HS-27A (cell line): ENCODE data around the gene OOSP4A.
"Not testable (repeated sequence)": the region's sequence is repeated elsewhere in the genome, so short reads cannot be mapped to it uniquely, and the experiment has no call there.

Experiments used
- DNase-seq: peaks from one replicate; pipeline ENCODE4 v3.0.0-alpha.2; 2012; ENCODE audit warnings: low read depth, missing footprints

Gene OOSP4A

GRCh38 chr11:59981106-59981770 is 17.4 kb downstream of the OOSP4A start:
- no peak for DNase-seq

DNA sequence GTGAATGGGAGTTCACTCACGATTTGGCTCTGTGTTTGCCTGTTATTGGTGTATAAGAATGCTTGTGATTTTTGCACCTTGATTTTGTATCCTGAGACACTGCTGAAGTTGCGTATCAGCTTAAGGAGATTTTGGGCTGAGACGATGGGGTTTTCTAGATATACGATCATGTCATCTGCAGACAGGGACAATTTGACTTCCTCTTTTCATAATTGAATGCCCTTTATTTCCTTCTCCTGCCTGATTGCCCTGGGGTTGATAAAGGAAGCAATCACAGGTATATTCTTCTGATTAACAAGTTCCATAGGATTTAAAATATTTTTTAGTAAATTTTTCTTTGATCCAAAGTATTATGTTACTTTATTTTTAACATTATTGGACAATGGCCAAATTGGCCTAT is 18.2 kb downstream of the OOSP4A start:
- not testable (repeated sequence) for DNase-seq

DNA sequence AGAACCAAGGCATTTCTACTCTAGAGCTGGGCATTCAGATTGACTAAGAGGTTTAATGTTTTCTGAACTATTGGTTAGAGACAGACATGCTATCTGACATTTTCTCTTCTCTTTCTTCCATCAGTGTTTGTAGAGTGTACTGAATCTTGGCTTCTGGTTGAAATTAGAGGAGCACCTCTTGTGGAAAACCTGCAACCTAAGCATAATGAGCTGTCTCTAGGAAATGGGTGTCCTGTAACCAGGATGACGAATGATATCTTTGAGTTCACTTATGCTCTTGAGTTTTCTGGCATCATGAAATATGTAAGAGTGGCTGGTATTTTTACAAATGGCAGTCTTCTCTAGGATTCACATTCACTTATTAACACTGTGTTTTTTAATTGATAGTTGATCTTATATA is 19.4 kb downstream of the OOSP4A start:
- DNase-seq = no peak

- no peak for DNase-seq
These were observed 20.5 kb downstream of the OOSP4A start for GRCh38 chr11:59984368-59984767.

DNA sequence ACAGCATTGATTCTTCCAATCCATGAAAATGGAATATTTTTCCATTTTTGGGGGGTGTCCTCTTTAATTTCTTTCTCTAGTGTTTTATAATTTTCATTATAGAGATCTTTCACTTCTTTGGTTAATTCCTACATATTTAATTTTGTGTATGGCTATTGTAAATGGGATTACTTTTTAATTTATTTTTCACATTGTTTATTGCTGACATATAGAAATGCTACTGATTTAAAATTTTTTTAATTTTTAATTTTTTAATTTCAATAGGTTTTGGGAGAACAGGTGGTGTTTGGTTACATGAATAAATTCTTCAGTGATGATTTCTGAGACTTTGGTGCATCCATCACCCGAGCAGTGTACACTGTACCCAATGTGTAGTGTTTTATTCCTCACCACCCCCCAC is 26.6 kb downstream of the OOSP4A start:
- DNase-seq = no peak

DNA sequence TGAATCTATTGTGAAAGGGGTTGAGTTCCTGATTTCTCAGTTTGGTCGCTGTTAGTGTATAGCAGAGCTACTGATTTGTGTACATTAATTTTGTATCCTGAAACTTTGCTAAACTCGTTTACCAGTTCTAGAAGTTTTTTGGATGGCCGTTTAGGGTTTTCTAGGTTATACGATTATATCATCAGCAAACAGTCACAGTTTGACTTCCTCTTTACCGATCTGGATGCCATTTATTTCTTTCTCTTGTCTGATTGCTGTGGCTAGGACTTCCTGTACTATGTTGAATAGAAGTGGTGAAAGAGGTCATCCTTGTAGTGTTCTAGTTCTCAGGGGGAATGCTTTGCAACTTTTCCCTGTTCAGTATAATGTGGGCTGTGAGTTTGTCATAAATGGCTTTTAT is 28.6 kb downstream of the OOSP4A start:
- DNase-seq = no peak

GRCh38 chr11:59997800-59998199 is 34.0 kb downstream of the OOSP4A start:
- DNase-seq = no peak

GRCh38 chr11:59999691-60000090 is 35.9 kb downstream of the OOSP4A start:
- DNase-seq = no peak

- DNase-seq = no peak
These were observed 39.9 kb downstream of the OOSP4A start for GRCh38 chr11:60003729-60004128.

DNA sequence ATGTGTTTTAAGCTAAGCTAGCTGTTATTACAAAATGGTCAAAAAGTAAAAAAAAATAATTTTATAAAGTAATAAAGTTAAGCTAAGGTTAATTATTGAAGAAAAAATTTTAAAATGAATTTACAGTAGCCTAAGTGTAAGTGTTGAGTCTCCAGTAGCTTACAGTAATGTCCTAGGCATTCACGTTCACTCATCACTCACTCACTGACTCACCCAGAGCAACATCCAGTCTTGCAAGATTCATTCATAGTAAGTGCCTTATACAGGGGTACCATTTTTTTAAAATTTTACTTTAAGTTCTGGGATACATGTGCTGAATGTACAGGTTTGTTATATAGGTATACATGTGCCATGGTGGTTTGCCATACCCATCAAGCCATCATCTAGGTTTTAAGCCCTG is 41.5 kb downstream of the OOSP4A start:
- no peak for DNase-seq

DNA sequence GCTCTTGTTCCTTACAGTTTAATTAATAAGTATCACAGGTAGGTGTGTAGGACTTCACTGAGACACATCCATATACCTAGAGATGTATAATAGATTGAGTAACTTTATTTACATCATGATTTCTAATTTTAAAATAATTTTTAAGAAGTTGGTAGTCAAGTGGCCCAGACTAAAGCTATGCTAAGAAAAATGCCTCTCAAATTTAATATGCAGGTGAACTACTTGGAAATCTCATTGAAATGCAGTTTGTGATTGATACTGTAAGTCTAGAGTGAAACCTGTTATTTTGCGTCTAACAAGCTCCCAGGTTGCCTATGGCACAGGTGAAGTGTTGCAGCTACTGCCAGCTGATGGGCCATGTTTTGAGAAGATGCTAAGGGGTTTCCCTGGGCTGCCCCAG is 53.0 kb downstream of the OOSP4A start, which contains the start of gene OOSP4B:
Gene OOSP4B (plus strand): TSS at position 301 of the 400 bp plus-strand sequence.
- no peak for DNase-seq

DNA sequence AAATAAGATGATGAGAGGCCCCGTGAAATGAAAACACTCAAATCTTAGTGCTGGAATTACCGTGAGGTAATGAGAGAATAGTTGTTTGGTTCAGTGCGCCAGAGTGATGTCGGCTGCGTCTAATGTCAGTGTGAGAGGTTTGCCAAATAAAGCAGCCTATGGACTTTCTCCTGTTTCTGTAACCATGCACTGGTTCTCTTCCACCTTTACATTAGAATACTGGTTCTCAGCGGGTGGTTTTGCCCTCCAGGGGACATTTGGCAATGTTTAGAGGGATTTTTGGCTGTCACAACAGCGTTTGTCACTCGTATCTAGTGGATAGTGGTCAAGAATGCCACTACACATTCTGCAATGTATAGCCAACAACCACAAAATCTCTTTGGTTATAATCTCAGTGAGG is 54.2 kb downstream of the OOSP4A start:
- DNase-seq = no peak
